Testis (tissue), 2 donors: ENCODE results near the gene EDNRB.

Experiments used
- POLR2A ChIP-seq: fragments of 450-650 bp; IDR thresholded peaks from one replicate; pipeline ENCODE4 v1.6.1; 2017; ENCODE audit warnings: antibody characterized with exemption, mild to moderate bottlenecking, moderate library complexity
- TF ChIP-seq, protein P1 (sequence below), 3 experiments: fragments of 450-650 bp in 2 of 3; fragments of 200-600 bp in 1 of 3; sonication (generic) in 1 of 3; IDR thresholded peaks; one replicate each; pipeline ENCODE4 v1.5.1; 2016 to 2019; ENCODE audit warnings: antibody characterized with exemption in 3 of 3, mild to moderate bottlenecking in 2 of 3, moderate library complexity in 1 of 3

GRCh38 chr13:77893066-77893465, 25.6 kb downstream of the EDNRB start:
- TF ChIP-seq, protein P1, sequence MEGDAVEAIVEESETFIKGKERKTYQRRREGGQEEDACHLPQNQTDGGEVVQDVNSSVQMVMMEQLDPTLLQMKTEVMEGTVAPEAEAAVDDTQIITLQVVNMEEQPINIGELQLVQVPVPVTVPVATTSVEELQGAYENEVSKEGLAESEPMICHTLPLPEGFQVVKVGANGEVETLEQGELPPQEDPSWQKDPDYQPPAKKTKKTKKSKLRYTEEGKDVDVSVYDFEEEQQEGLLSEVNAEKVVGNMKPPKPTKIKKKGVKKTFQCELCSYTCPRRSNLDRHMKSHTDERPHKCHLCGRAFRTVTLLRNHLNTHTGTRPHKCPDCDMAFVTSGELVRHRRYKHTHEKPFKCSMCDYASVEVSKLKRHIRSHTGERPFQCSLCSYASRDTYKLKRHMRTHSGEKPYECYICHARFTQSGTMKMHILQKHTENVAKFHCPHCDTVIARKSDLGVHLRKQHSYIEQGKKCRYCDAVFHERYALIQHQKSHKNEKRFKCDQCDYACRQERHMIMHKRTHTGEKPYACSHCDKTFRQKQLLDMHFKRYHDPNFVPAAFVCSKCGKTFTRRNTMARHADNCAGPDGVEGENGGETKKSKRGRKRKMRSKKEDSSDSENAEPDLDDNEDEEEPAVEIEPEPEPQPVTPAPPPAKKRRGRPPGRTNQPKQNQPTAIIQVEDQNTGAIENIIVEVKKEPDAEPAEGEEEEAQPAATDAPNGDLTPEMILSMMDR (IDR thresholded peaks at IDR 0.05): no peak
- TF ChIP-seq POLR2A: no peak
